CD4-positive, alpha-beta T cell treated with Interleukin-17A for 4 hours (primary cell): ENCODE measurements around the gene PLSCR1.

Experiments
- DNase-seq: peaks from one replicate; pipeline ENCODE4 v3.0.0-alpha.2; 2020; ENCODE audit warnings: mixed read lengths

Gene PLSCR1

DNA sequence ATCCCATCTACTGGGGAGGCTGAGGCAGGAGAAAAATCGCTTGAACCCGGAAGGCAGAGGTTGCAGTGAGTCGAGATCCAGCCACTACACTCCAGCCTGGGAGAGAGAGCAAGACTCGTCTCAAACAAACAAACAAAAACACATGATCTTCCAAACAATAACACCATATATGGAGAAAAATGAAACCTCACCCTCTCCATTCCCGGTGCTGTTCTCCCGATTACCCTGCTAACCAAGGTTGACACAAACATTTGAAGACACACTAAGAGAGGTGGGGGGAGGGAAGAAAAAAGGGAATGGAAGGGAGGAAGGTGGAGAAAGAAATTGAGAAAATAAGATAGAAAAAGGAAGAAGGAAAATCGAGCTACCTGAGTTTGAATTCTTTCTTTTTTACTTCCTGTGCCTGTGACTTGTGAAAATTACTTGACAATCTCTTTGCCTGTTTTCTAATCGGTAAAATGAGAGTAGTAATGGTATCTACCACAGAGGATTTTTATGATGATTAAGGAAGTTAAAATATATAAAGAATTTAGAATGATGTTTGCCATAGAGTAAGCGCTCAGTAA lies 73.9 kb downstream of the PLSCR1 start:
- DNase-seq, result no peak

DNA sequence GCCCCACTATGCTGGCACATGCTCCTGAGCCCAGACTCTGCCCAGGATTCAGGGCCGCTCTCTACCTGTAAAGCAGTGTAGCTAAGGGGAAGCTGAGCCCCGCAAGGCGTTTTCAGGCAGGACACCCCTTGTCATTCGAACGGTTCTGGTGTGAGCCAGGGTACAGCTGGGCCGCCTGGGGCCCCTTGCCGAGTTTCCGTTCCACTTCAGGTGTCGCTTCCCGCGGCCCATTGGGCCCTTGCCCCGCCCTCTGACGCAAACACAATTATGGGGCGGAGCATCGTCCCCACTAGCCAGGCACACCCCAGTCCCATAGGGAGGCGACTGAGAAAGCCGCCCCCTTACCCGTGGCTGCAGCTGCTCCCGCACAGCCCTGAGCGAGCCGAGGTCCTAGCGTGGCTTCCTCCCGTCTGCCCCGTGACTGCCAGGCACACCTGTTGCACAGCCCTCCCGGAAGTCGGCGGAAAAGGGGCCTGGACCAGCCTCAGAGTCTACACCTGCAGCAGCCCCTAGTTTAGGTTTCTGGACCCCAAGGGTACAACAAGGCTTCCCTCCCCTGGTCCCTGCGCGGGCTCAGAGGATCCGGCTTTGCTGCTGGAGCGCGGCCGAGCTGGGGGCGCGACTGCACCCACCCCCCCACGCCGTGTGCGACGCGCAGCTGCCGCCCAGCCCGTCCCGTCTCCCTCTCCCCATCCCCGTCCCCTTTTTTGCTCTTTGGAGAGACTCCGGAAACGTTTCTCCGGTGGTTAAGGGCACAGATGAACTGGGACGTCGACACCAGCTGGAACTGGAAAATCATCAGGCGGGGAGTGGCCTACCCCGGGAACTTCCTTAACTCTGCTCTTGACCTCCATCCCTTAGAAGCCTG lies 75.0 kb downstream of the PLSCR1 start, which contains the start of gene PLSCR2:
Gene PLSCR2 (minus strand): TSS at position 412 of the 868 bp plus-strand sequence. CDS start 9,657 bp downstream, outside the sequence.
- peak; percentile 79 for DNase-seq

DNA sequence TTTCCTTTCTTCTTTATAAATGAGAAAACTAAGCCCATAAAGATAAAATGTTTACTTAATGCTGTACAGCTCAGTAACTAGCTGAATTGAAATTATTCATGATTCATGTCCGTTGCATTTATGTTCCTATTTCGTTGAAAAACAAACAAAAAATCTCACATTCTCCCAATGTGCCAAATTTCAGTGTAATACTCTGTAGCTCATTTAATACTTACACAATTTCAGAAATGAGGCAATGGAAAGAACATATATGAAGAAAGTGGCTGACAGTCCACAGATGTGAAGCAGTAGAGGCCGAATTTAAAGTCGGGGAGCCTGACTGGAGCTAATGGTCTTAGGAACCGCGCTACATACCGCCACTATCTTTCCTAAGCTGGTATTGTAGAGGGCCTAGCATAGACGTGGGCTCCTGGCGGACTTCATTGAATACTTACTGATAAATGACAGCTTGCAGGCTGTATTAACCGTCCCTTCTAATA lies 75.7 kb downstream of the PLSCR1 start:
- no peak for DNase-seq

DNA sequence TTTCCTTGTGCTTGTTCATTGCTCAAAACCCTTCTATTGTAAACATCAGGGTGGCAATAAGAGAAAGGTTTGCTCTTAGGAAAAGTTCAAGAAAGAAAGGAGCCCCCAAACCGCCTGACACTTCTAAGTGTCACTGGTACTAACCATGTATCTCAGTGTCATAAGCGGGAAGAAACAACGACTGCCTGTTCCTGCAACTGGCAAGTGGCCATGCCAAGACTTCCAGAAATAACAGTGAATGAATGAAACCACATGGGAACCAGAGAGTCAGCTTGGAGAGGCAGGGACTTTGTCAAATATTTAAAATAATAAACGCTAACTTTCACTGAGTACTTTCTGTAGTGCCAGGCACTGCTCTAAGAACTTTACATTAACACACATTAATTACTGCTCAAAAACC lies 76.2 kb downstream of the PLSCR1 start:
- no peak for DNase-seq

DNA sequence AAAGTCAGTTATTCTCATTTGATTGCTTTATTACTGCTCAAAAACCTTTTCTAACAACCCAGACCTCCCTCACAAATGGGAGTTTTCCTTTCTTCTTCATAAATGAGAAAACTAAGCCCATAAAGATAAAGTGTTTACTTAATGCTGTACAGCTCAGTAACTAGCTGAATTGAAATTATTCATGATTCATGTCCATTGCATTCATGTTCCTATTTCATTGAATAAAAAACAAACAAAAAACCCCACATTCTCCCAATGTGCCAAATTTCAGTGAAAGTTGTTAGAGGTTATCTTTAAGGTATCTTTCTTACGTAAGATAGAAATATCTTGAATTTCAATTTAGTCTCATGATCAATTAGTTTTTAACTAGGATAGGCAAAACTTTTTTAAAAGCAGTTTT lies 77.8 kb downstream of the PLSCR1 start:
- DNase-seq, result no peak

DNA sequence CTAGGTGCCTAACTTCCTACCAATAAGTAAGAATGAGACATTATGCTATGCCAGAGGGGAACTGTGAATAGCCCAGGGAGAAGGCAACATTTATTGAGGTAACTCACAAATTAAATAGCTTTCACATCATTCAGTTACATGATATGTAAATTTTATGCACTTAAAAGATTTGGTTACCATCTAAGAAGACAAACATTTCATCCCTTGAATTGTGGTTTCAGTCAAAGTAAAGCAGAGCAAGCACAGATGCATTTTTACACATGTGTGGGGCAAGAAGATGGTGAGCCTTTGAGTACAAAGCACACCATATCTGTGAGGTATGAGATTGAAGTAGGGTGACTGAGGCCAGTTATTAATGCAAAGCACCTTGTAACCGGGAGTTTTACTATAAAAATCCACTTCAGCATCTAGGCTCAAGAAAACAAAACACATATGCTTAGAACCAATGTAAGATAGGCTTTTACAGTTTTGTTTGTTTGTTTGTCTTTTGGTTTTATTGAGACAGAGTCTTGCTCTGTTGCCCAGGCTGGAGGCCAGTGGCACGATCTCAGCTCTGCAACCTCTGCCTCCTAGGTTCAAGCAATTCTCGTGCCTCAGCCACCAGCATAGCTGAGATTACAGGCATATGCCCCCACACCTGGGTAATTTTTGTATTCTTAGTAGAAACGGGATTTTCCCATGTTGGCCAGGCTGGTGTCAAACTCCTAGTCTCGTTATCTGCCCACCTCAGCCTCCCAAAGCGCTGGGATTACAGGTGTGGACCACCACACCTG lies 78.5 kb downstream of the PLSCR1 start:
- no peak for DNase-seq
